ENCODE data around the gene CT83.

Gene CT83

GRCh38 chrX:116435597-116435996, 27.2 kb downstream of the CT83 start:
- DNase-seq (ENCODE audit: low read depth) = no peak
- no peak for TF ChIP-seq CTCF (IDR thresholded peaks at IDR 0.05; ENCODE audit: control insufficient read depth, extremely low read depth, insufficient read depth)
- H3K4me3 ChIP-seq (ENCODE audit: low read depth, low read length) = no peak overlapping the region

GRCh38 chrX:116427978-116428377, 34.8 kb downstream of the CT83 start:
- TF ChIP-seq CTCF (IDR thresholded peaks at IDR 0.05; ENCODE audit: control insufficient read depth, extremely low read depth, insufficient read depth) = no peak
- no peak for DNase-seq (ENCODE audit: low read depth)
- no peak overlapping the region for H3K4me3 ChIP-seq (ENCODE audit: low read depth, low read length)

- H3K4me3 ChIP-seq (ENCODE audit: low read depth, low read length) = no peak overlapping the region
- DNase-seq (ENCODE audit: low read depth) = no peak
- TF ChIP-seq CTCF (IDR thresholded peaks at IDR 0.05; ENCODE audit: control insufficient read depth, extremely low read depth, insufficient read depth) = no peak
Observed at GRCh38 chrX:116417968-116418367, 44.8 kb downstream of the CT83 start.

GRCh38 chrX:116417214-116417613, 45.6 kb downstream of the CT83 start:
- DNase-seq (ENCODE audit: low read depth) = peak; percentile 44
- no peak for TF ChIP-seq CTCF (IDR thresholded peaks at IDR 0.05; ENCODE audit: control insufficient read depth, extremely low read depth, insufficient read depth)
- H3K4me3 ChIP-seq (ENCODE audit: low read depth, low read length) = no peak overlapping the region

GRCh38 chrX:116413273-116413672, 49.5 kb downstream of the CT83 start:
- H3K4me3 ChIP-seq (ENCODE audit: low read depth, low read length) = no peak overlapping the region
- no peak for TF ChIP-seq CTCF (IDR thresholded peaks at IDR 0.05; ENCODE audit: control insufficient read depth, extremely low read depth, insufficient read depth)
- no peak for DNase-seq (ENCODE audit: low read depth)
